Measurements from ENCODE around the gene ALDH1A2. TPM values are rescaled to one million over a fixed set of nuclear protein-coding genes. Genes with fewer than 3 reads are reported as not detected.
"Not testable (repeated sequence)": the region's sequence is repeated elsewhere in the genome, so short reads cannot be mapped to it uniquely, and the experiment has no call there.

Gene ALDH1A2
- total RNA-seq: 4.0 and 91.0 TPM in 2 replicates

GRCh38 chr15:58065445-58066041 lies at the start of gene ALDH1A2:
TSS of gene ALDH1A2 (minus strand) at chr15:58065711. CDS start at chr15:58065650, 61 bp downstream.
- DNase-seq (ENCODE audit: low read depth, low spot score): no peak

DNA sequence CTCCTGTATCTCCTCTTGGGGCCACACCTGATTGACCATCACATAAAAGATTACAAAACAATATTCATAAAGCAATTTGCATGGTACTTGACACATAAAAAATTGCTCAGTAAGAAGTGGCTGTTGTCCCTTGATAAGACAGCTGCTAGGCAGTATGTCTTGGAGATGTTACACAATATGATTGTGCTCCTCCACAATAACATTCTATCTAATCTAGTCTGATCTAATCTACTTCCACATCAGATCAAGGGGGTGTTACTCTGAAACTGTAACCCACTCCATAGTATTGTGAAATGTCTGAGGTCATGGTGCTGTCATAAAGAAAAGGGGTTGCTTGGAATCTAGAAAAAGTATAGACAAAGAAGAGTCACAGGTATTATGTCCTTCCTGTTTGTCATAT lies 49.3 kb upstream of the ALDH1A2 start:
- DNase-seq (ENCODE audit: low read depth, low spot score): no peak

DNA sequence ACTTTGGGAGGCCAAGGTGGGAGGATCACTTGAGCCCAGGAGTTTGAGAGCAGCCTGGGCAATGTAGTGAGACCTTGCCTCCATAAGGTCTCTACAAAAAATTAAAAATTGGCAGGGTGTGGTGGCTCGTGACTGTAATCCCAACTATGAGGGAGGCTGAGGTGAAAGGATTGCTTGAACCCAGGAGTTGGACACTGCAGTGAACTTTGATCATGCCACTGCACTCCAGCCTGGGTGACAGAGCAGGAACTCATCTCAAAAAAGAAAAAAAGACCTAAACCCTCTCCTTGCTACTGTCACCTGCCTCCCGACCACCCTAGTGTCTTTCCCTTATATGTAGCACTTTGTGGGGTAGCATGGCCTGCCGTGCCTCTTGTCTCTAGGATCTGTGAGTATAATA lies 48.9 kb upstream of the ALDH1A2 start:
- no peak for DNase-seq (ENCODE audit: low read depth, low spot score)

- not testable (repeated sequence) for DNase-seq (ENCODE audit: low read depth, low spot score)
Observed at GRCh38 chr15:58113358-58113757, 47.8 kb upstream of the ALDH1A2 start.

DNA sequence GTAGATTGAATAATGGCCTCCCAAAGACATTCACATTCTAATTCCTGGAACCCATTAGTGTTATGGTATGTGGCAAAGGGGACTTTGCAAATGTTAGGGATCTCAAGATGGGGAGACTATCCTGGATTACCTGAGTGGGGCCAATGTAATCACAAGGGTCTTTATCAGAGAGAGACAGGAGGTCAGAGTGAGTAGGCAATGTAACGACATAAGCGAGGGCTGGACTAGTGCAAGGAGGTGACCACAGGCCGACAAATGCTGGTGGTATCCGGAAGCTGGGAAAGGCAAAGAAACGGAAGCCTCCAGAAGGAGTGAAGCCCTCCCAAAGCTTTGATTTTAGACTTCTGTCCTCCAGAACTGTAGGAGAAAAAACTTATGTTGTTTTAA lies 46.2 kb upstream of the ALDH1A2 start:
- DNase-seq (ENCODE audit: low read depth, low spot score): no peak

GRCh38 chr15:58110999-58111717 lies 45.6 kb upstream of the ALDH1A2 start:
- no peak for DNase-seq (ENCODE audit: low read depth, low spot score)

- no peak for DNase-seq (ENCODE audit: low read depth, low spot score)
Observed at GRCh38 chr15:58109419-58109818, 43.9 kb upstream of the ALDH1A2 start.

GRCh38 chr15:58108117-58108516 lies 42.6 kb upstream of the ALDH1A2 start:
- no peak for DNase-seq (ENCODE audit: low read depth, low spot score)

- no peak for DNase-seq (ENCODE audit: low read depth, low spot score)
Observed at GRCh38 chr15:58103482-58103881, 38.0 kb upstream of the ALDH1A2 start.

DNA sequence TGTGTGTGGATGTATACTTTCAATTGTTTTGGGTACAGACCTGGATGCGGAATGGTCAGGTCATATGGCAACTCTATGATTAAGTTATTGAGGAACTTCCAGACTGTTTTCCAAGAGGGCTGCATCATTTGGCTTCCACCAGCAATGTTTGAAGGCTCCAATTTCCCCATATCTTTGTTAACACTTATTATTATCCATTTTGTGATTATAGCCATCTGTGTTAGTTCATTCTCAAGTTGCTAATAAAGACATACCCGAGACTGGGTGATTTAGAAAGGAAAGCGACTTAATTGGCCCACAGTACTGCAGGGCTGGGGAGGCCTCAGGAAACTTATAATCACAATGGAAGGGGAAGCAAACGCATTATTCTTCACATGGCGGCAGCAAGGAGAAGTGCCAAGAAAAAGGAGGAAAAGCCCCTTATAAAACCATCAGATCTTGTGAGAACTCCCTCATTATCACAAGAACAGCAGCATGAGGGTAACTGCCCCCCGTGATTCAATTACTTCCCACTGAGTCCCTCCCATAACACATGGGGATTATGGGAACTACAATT lies 31.1 kb upstream of the ALDH1A2 start:
- no peak for DNase-seq (ENCODE audit: low read depth, low spot score)

- DNase-seq (ENCODE audit: low read depth, low spot score): no peak
Observed at GRCh38 chr15:58095415-58095814, 29.9 kb upstream of the ALDH1A2 start.

GRCh38 chr15:58087871-58088270 lies 22.4 kb upstream of the ALDH1A2 start:
- no peak for DNase-seq (ENCODE audit: low read depth, low spot score)

GRCh38 chr15:58086491-58086890 lies 21.0 kb upstream of the ALDH1A2 start:
- no peak for DNase-seq (ENCODE audit: low read depth, low spot score)

GRCh38 chr15:58083526-58083925 lies 18.0 kb upstream of the ALDH1A2 start:
- no peak for DNase-seq (ENCODE audit: low read depth, low spot score)

- no peak for DNase-seq (ENCODE audit: low read depth, low spot score)
Observed at GRCh38 chr15:58081891-58082290, 16.4 kb upstream of the ALDH1A2 start.

- DNase-seq (ENCODE audit: low read depth, low spot score): no peak
Observed at GRCh38 chr15:58081456-58081855, 15.9 kb upstream of the ALDH1A2 start.

DNA sequence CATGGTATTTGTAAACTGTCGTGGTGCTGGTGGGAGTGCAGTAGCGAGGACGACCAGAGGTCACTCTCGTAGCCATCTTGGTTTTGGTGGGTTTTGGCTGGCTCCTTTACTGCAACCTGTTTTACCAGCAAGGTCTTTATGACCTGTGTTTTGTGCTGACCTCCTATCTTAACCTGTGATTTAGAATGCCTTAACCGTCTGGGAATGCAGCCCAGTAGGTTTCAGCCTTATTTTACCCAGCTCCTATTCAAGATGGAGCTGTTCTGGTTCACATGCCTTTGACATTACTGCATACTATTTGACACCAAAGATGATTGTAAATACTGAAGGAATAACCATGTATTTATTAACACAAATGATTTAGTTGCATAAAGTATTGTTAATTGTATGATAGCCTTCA lies 15.4 kb upstream of the ALDH1A2 start:
- DNase-seq (ENCODE audit: low read depth, low spot score): not testable (repeated sequence)

GRCh38 chr15:58080398-58080797 lies 14.9 kb upstream of the ALDH1A2 start:
- no peak for DNase-seq (ENCODE audit: low read depth, low spot score)

GRCh38 chr15:58078591-58078990 lies 13.1 kb upstream of the ALDH1A2 start:
- DNase-seq (ENCODE audit: low read depth, low spot score): no peak

- no peak for DNase-seq (ENCODE audit: low read depth, low spot score)
Observed at GRCh38 chr15:58077427-58077826, 11.9 kb upstream of the ALDH1A2 start.

- no peak for DNase-seq (ENCODE audit: low read depth, low spot score)
Observed at GRCh38 chr15:58074452-58074851, 8.9 kb upstream of the ALDH1A2 start.

DNA sequence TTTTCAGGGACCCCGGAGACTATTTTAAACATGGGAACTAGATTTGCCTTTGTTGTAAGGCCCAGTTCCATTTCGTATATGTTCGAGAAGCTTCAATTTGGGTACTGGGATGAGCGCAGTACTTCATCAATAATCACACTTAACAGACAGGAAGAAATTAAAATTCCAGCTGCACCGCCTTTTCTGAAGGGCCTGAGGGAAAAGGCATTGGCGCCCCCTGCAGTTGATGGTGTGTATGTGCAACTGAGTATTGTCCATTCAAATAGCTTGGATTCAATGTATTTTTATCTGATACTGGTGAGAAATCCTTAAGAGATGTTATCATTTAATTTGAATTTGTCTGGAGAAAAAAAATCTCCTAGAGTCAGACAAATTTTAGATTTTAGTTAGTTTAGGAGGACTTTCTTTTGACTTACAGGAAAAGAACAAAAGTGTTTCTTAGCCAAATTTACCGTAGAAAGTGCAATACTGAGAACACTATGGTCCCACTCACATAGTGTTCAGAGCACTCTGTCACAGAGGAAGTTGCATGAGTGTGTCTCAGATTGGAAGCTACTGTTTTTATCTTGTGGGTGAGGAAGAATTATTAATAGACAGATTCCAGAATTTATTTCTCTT lies 5.4 kb upstream of the ALDH1A2 start:
- peak; percentile 13 for DNase-seq (ENCODE audit: low read depth, low spot score)

DNA sequence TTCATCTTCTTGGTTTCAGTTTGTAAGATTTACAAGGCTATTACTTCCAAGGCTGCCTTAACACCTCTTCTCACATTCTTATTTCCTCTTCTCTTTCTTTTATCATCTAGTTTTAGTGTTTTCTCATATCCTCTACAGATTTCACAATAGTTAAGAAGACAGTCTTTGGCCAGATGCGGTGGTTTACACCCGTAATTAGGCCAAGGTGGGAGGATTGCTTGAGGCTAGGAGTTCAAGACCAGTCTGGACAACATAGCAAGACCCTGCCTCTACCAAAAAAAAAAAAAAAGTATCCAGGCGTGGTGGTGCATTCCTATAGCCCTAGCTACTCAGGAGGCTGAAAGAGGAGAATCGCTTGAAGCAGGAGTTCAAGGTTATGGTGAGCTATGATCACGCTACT lies 3.5 kb upstream of the ALDH1A2 start:
- DNase-seq (ENCODE audit: low read depth, low spot score): no peak

Measured in pulmonary artery endothelial cell (primary cell).